H1 (cell line): ENCODE results near the gene ARHGEF11. TPM values are rescaled to one million over a fixed set of nuclear protein-coding genes. Genes with fewer than 3 reads are reported as not detected.

Experiments used
- EGR1 ChIP-seq: IDR thresholded peaks from 2 replicates; pipeline ENCODE4 v1.6.1; 2011; ENCODE audit warnings: low read depth, low read length, borderline replicate concordance
- EP300 ChIP-seq, 2 experiments: IDR thresholded peaks; 1 replicate in 1 of 2; 2 replicates in 1 of 2; pipeline ENCODE4 v1.6.1; 2011 to 2012; ENCODE audit warnings: low read depth in 2 of 2, low read length in 2 of 2, mild to moderate bottlenecking in 2 of 2, borderline replicate concordance in 1 of 2, inconsistent platforms in 1 of 2, moderate library complexity in 1 of 2
- FOSL1 ChIP-seq: IDR thresholded peaks from 2 replicates; pipeline ENCODE4 v1.6.1; 2011; ENCODE audit warnings: mild to moderate bottlenecking, low read depth, low read length, moderate library complexity; ENCODE audit not compliant: insufficient read depth
- HDAC2 ChIP-seq, 2 experiments: fragments of 300-600 bp in 1 of 2; sonication (generic) in 1 of 2; IDR thresholded peaks; 2 replicates each; pipeline ENCODE4 v1.6.1; 2011 to 2012; ENCODE audit warnings: low read depth in 2 of 2, low read length in 2 of 2, mild to moderate bottlenecking in 2 of 2, moderate library complexity in 2 of 2, borderline replicate concordance in 1 of 2, inconsistent platforms in 1 of 2
- HDAC6 ChIP-seq: IDR thresholded peaks from one replicate; pipeline ENCODE4 v1.7.1; 2012; ENCODE audit warnings: low read depth, mild to moderate bottlenecking, inconsistent platforms, low read length, moderate library complexity
- SP2 ChIP-seq: IDR thresholded peaks from 2 replicates; pipeline ENCODE4 v1.6.1; 2012; ENCODE audit warnings: mild to moderate bottlenecking, low read length, inconsistent platforms
- SUZ12 ChIP-seq: fragments of 200-600 bp; sonication (generic); IDR thresholded peaks from 2 replicates; pipeline ENCODE4 v1.6.1; 2012; ENCODE audit warnings: mild to moderate bottlenecking, inconsistent platforms, low read length, moderate library complexity, mixed read lengths
- polyA plus RNA-seq, 7 experiments: library from polyadenylated mRNA; depleted of rRNA in 3 of 7; stranded (reverse) in 5 of 7; unstranded in 2 of 7; fragments of >200 nt in 5 of 7; fragments of 200-250 nt in 2 of 7; gene quantifications; 1 replicate in 5 of 7; 2 replicates in 1 of 7; 4 replicates in 1 of 7; pipeline versions ENCODE4 v1.2.1 to v1.2.3, GENCODE V29; 2011 to 2013; ENCODE audit warnings: missing spikeins in 2 of 7, mixed read lengths in 2 of 7
- total RNA-seq: library from RNA; stranded (reverse); fragmentation: NEBNext Ultra II Directional; extraction: Animal tissue kit (Norgen Biotek cat#: 25700); gene quantifications from 2 replicates; pipeline ENCODE4 v1.2.1, GENCODE V29; 2021

ARHGEF11 gene
- total and polyA plus RNA-seq, 2 of the 8 experiments (the other 6 are each of a cell fraction or from before 2014, with no cell fraction given): 19.9 to 33.1 TPM

- TF ChIP-seq SUZ12: no peak
- no peak for TF ChIP-seq HDAC2 (IDR thresholded peaks at IDR 0.05; ENCODE audit: borderline replicate concordance in 1 of 2, low read depth in 2 of 2, low read length in 2 of 2)
- TF ChIP-seq EGR1: no peak
- no peak for TF ChIP-seq HDAC6
- TF ChIP-seq EP300 (IDR thresholded peaks at IDR 0.05; ENCODE audit: borderline replicate concordance in 1 of 2, low read depth in 2 of 2, low read length in 2 of 2): no peak
- no peak for TF ChIP-seq FOSL1
- TF ChIP-seq SP2: no peak
Observed at GRCh38 chr1:157005965-157006364, 39.6 kb downstream of the ARHGEF11 start (continued).
